H9 (cell line): ENCODE data around the gene OS9. TPM values are rescaled to one million over a fixed set of nuclear protein-coding genes. Genes with fewer than 3 reads are reported as not detected.
"Not testable (repeated sequence)": the region's sequence is repeated elsewhere in the genome, so short reads cannot be mapped to it uniquely, and the experiment has no call there.

Experiments
- DNase-seq: peaks from one replicate; pipeline ENCODE4 v3.0.0-alpha.2; 2017
- H2AFZ ChIP-seq: one replicate; pipeline ENCODE4 v1.6.1; 2013; ENCODE audit warnings: mild to moderate bottlenecking, low read length, control low read depth, moderate library complexity
- H2AK5ac ChIP-seq: 2 replicates; pipeline ENCODE4 v1.6.1; 2013; ENCODE audit warnings: low read length, control low read depth, mixed read lengths; ENCODE audit not compliant: insufficient read length
- H2BK120ac ChIP-seq: one replicate; pipeline ENCODE4 v1.6.1; 2013; ENCODE audit warnings: low read depth, mild to moderate bottlenecking, low read length, control low read depth, inconsistent platforms; ENCODE audit not compliant: poor library complexity, severe bottlenecking
- H2BK12ac ChIP-seq: 2 replicates; pipeline ENCODE4 v1.6.1; 2013; ENCODE audit warnings: low read length, control low read depth, mixed read lengths, low read depth; ENCODE audit not compliant: insufficient read length
- H2BK15ac ChIP-seq: 2 replicates; pipeline ENCODE4 v1.6.1; 2013; ENCODE audit warnings: low read depth, low read length, control low read depth
- H2BK20ac ChIP-seq: one replicate; pipeline ENCODE4 v1.6.1; 2013; ENCODE audit warnings: low read depth, mild to moderate bottlenecking, low read length, control low read depth, inconsistent platforms; ENCODE audit not compliant: poor library complexity, severe bottlenecking
- H2BK5ac ChIP-seq: 2 replicates; pipeline ENCODE4 v1.6.1; 2013; ENCODE audit warnings: low read length, control low read depth, mixed read lengths; ENCODE audit not compliant: insufficient read length
- H3K14ac ChIP-seq: 2 replicates; pipeline ENCODE4 v1.6.1; 2013; ENCODE audit warnings: low read length, control low read depth; ENCODE audit not compliant: insufficient read depth
- H3K18ac ChIP-seq: 2 replicates; pipeline ENCODE4 v1.6.1; 2013; ENCODE audit warnings: low read depth, mild to moderate bottlenecking, mixed read lengths, low read length, control low read depth; ENCODE audit not compliant: insufficient read length
- H3K23ac ChIP-seq: 2 replicates; pipeline ENCODE4 v1.6.1; 2013; ENCODE audit warnings: low read length, control low read depth, mixed read lengths, low read depth; ENCODE audit not compliant: insufficient read length
- H3K23me2 ChIP-seq: 2 replicates; pipeline ENCODE4 v1.6.1; 2013; ENCODE audit warnings: low read depth, mild to moderate bottlenecking, mixed read lengths, low read length, control low read depth; ENCODE audit not compliant: insufficient read length, poor library complexity, severe bottlenecking
- H3K27ac ChIP-seq: 2 replicates; pipeline ENCODE4 v1.5.1; 2013; ENCODE audit warnings: low read length, control low read depth, mixed read lengths, low read depth; ENCODE audit not compliant: insufficient read length
- H3K27me3 ChIP-seq: 2 replicates; pipeline ENCODE4 v1.6.1; 2013; ENCODE audit warnings: low read length, control low read depth, inconsistent platforms; ENCODE audit not compliant: insufficient read depth
- H3K4ac ChIP-seq: 2 replicates; pipeline ENCODE4 v1.6.1; 2013; ENCODE audit warnings: low read depth, mild to moderate bottlenecking, control low read depth, inconsistent platforms, low read length, moderate library complexity
- H3K4me1 ChIP-seq: 2 replicates; pipeline ENCODE4 v1.6.1; 2013; ENCODE audit warnings: low read length, control low read depth, inconsistent platforms; ENCODE audit not compliant: insufficient read depth
- H3K4me2 ChIP-seq: 2 replicates; pipeline ENCODE4 v1.6.1; 2013; ENCODE audit warnings: low read length, control low read depth, mixed read lengths; ENCODE audit not compliant: insufficient read length, insufficient read depth
- H3K56ac ChIP-seq: 2 replicates; pipeline ENCODE4 v1.6.1; 2013; ENCODE audit warnings: low read depth, mild to moderate bottlenecking, mixed read lengths, low read length, control low read depth; ENCODE audit not compliant: insufficient read length
- H3K79me1 ChIP-seq: 2 replicates; pipeline ENCODE4 v1.6.1; 2013; ENCODE audit warnings: low read depth, mild to moderate bottlenecking, moderate library complexity, low read length, control low read depth, inconsistent platforms; ENCODE audit not compliant: insufficient read depth, poor library complexity, severe bottlenecking
- H3K79me2 ChIP-seq: 2 replicates; pipeline ENCODE4 v1.6.1; 2013; ENCODE audit warnings: low read length, control low read depth, inconsistent platforms; ENCODE audit not compliant: insufficient read depth
- H3K9ac ChIP-seq: 2 replicates; pipeline ENCODE4 v1.6.1; 2013; ENCODE audit warnings: low read length, control low read depth, mixed read lengths; ENCODE audit not compliant: insufficient read length; ENCODE audit errors: extremely low read depth
- H3K9me3 ChIP-seq: one replicate; pipeline ENCODE4 v1.6.1; 2013; ENCODE audit warnings: low read depth, low read length, inconsistent platforms; ENCODE audit not compliant: control insufficient read depth
- H3T11ph ChIP-seq: one replicate; pipeline ENCODE4 v1.6.1; 2013; ENCODE audit warnings: mild to moderate bottlenecking, low read length, control low read depth, inconsistent platforms
- H4K20me1 ChIP-seq: one replicate; pipeline ENCODE4 v1.6.1; 2013; ENCODE audit not compliant: control insufficient read depth, insufficient read length, insufficient read depth
- H4K5ac ChIP-seq: 2 replicates; pipeline ENCODE4 v1.6.1; 2013; ENCODE audit warnings: low read depth, mild to moderate bottlenecking, mixed read lengths, low read length, control low read depth; ENCODE audit not compliant: insufficient read length
- H4K8ac ChIP-seq: replicated peaks from 2 replicates; pipeline ENCODE4 v1.6.1; 2013; ENCODE audit warnings: low read length, control low read depth, mixed read lengths, low read depth; ENCODE audit not compliant: insufficient read length
- H4K91ac ChIP-seq: 2 replicates; pipeline ENCODE4 v1.6.1; 2013; ENCODE audit warnings: low read depth, mild to moderate bottlenecking, moderate library complexity, mixed read lengths, low read length, control low read depth; ENCODE audit not compliant: insufficient read length
- H3K27ac Mint-ChIP-seq, 3 experiments: 2 replicates in 2 of 3; 3 replicates in 1 of 3; pipeline ENCODE4 v1.8.0; 2020 to 2021; ENCODE audit warnings: mixed read lengths in 3 of 3, mild to moderate bottlenecking in 1 of 3, moderate library complexity in 1 of 3
- H3K27me3 Mint-ChIP-seq: 2 replicates; pipeline ENCODE4 v1.8.0; 2021; ENCODE audit warnings: low read depth, mild to moderate bottlenecking, moderate library complexity, mixed read lengths
- H3K36me3 Mint-ChIP-seq, 3 experiments: 2 replicates in 2 of 3; 3 replicates in 1 of 3; pipeline ENCODE4 v1.8.0; 2020 to 2021; ENCODE audit warnings: low read depth in 3 of 3, mixed read lengths in 3 of 3; ENCODE audit not compliant: insufficient read depth in 1 of 3
- H3K4me1 Mint-ChIP-seq, 2 experiments: 2 replicates each; pipeline ENCODE4 v1.8.0; 2020; ENCODE audit warnings: mixed read lengths in 2 of 2
- H3K4me3 Mint-ChIP-seq, 2 experiments: 2 replicates in 1 of 2; 3 replicates in 1 of 2; pipeline ENCODE4 v1.8.0; 2020 to 2021; ENCODE audit warnings: mild to moderate bottlenecking in 2 of 2, mixed read lengths in 2 of 2, moderate library complexity in 1 of 2
- H3K9me3 Mint-ChIP-seq, 2 experiments: 2 replicates in 1 of 2; 3 replicates in 1 of 2; pipeline ENCODE4 v1.8.0; 2020; ENCODE audit warnings: mild to moderate bottlenecking in 2 of 2, mixed read lengths in 2 of 2, moderate library complexity in 1 of 2
- WGBS: extraction: QIAGEN DNeasy Blood & Tissue Kit; methylation state at CpG from one replicate; pipeline ENCODE4 v1.1.7; 2013; ENCODE audit warnings: missing lambda C conversion rate, low lambda C conversion rate, mixed read lengths; ENCODE audit not compliant: insufficient read length; ENCODE audit errors: extremely low coverage; 5-methylcytosine and 5-hydroxymethylcytosine counted together
- total RNA-seq: library from RNA; stranded (reverse); gene quantifications from 2 replicates; pipeline ENCODE4 v1.2.1, GENCODE V29; 2021

OS9 gene
- total RNA-seq, 1 experiment from 2014 or later, result 112 TPM

DNA sequence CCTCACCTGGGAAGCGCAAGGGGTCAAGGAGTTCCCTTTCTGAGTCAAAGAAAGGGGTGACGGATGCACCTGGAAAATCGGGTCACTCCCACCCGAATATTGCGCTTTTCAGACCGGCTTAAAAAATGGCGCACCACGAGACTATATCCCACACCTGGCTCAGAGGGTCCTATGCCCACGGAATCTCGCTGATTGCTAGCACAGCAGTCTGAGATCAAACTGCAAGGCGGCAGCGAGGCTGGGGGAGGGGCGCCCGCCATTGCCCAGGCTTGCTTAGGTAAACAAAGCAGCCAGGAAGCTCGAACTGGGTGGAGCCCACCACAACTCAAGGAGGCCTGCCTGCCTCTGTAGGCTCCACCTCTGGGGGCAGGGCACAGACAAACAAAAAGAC is 47.3 kb upstream of the OS9 start:
- H2BK5ac ChIP-seq, H3K27ac ChIP-seq, H3K56ac ChIP-seq, H3T11ph ChIP-seq, H2BK120ac ChIP-seq, H4K5ac ChIP-seq, DNase-seq, H4K91ac ChIP-seq, H3K79me2 ChIP-seq, H2BK20ac ChIP-seq, H3K79me1 ChIP-seq, H3K4me1 ChIP-seq, H4K20me1 ChIP-seq, H3K23me2 ChIP-seq, H3K4me3 Mint-ChIP-seq, H3K36me3 Mint-ChIP-seq, H3K23ac ChIP-seq, H3K14ac ChIP-seq, H3K27me3 Mint-ChIP-seq, H4K8ac ChIP-seq, H2AFZ ChIP-seq, H3K27me3 ChIP-seq, H3K4me2 ChIP-seq, H3K27ac Mint-ChIP-seq, H2BK15ac ChIP-seq, H3K4me1 Mint-ChIP-seq, H2AK5ac ChIP-seq, H3K9ac ChIP-seq, H3K9me3 ChIP-seq, H2BK12ac ChIP-seq, H3K4ac ChIP-seq, H3K18ac ChIP-seq: not testable (repeated sequence)
- WGBS, result no CpG with 5 or more reads among the region's 15 CpGs
- peaks cover 36 to 38% of the 10 kb centered on the region in 2 experiments for H3K9me3 Mint-ChIP-seq
